GM23248 (cell line): ENCODE results near the gene MINDY3. TPM values are rescaled to one million over a fixed set of nuclear protein-coding genes. Genes with fewer than 3 reads are reported as not detected.

Experiments used
- DNase-seq: peaks from one replicate; pipeline ENCODE4 v3.0.0-alpha.2; 2015
- H2AFZ ChIP-seq: fragments of 200-600 bp; sonication (generic); 2 replicates; pipeline ENCODE4 v1.6.1; 2016; ENCODE audit warnings: antibody characterized with exemption
- H3F3A ChIP-seq: fragments of 200-600 bp; sonication (generic); 2 replicates; pipeline ENCODE4 v1.6.1; 2016; ENCODE audit warnings: mild to moderate bottlenecking, antibody characterized with exemption, mixed run types; ENCODE audit not compliant: insufficient read depth
- H3K27ac ChIP-seq: fragments of 200-600 bp; sonication (generic); 2 replicates; pipeline ENCODE4 v1.5.1; 2016; ENCODE audit warnings: mild to moderate bottlenecking
- H3K27me3 ChIP-seq: fragments of 200-600 bp; sonication (generic); replicated peaks from 2 replicates; pipeline ENCODE4 v1.6.1; 2016; ENCODE audit warnings: mild to moderate bottlenecking; ENCODE audit not compliant: insufficient read depth
- H3K36me3 ChIP-seq: fragments of 200-600 bp; sonication (generic); 2 replicates; pipeline ENCODE4 v1.6.1; 2016; ENCODE audit warnings: low read depth, mild to moderate bottlenecking
- H3K4me1 ChIP-seq: fragments of 200-600 bp; sonication (generic); 2 replicates; pipeline ENCODE4 v1.6.1; 2016; ENCODE audit warnings: mild to moderate bottlenecking; ENCODE audit not compliant: insufficient read depth
- H3K4me2 ChIP-seq: fragments of 200-600 bp; sonication (generic); one replicate; pipeline ENCODE4 v1.6.1; 2016; ENCODE audit warnings: mild to moderate bottlenecking; ENCODE audit not compliant: unreplicated experiment
- H3K4me3 ChIP-seq: fragments of 200-600 bp; sonication (generic); 2 replicates; pipeline ENCODE4 v1.5.1; 2016; ENCODE audit warnings: mild to moderate bottlenecking
- H3K79me2 ChIP-seq: fragments of 200-600 bp; sonication (generic); 2 replicates; pipeline ENCODE4 v1.6.1; 2016; ENCODE audit warnings: mild to moderate bottlenecking; ENCODE audit not compliant: insufficient read depth
- H3K9ac ChIP-seq: fragments of 200-600 bp; sonication (generic); 2 replicates; pipeline ENCODE4 v1.6.1; 2016; ENCODE audit warnings: mild to moderate bottlenecking
- H3K9me2 ChIP-seq: fragments of 200-600 bp; sonication (generic); 2 replicates; pipeline ENCODE4 v1.6.1; 2016; ENCODE audit warnings: mixed run types, mild to moderate bottlenecking, moderate library complexity; ENCODE audit not compliant: insufficient read depth
- H3K9me3 ChIP-seq: fragments of 200-600 bp; sonication (generic); one replicate; pipeline ENCODE4 v1.6.1; 2017; ENCODE audit warnings: low read depth
- H4K20me1 ChIP-seq: fragments of 200-600 bp; sonication (generic); 2 replicates; pipeline ENCODE4 v1.6.0; 2016; ENCODE audit not compliant: insufficient read depth
- EZH2 ChIP-seq: fragments of 200-600 bp; sonication (generic); IDR thresholded peaks from 2 replicates; pipeline ENCODE4 v1.6.1; 2018; ENCODE audit warnings: antibody characterized with exemption, mild to moderate bottlenecking; ENCODE audit not compliant: insufficient read depth, poor library complexity, severe bottlenecking
- EZH2phosphoT487 ChIP-seq: fragments of 200-600 bp; sonication (generic); IDR thresholded peaks from 2 replicates; pipeline ENCODE4 v1.6.1; 2018; ENCODE audit warnings: antibody characterized with exemption, moderate library complexity, mild to moderate bottlenecking, low read depth; ENCODE audit not compliant: insufficient read depth
- WGBS, 2 experiments: methylation state at CpG; one replicate each; pipeline ENCODE4 v1.1.6; 2015 to 2017; ENCODE audit warnings: low lambda C conversion rate in 2 of 2, low coverage in 1 of 2; ENCODE audit errors: missing lambda C conversion rate in 2 of 2; 5-methylcytosine and 5-hydroxymethylcytosine counted together
- in situ Hi-C: fragments of 300-500 bp; cut with MboI; formaldehyde crosslinking; loops from 2 replicates; pipeline ENCODE4 v1.15.0; 2020
- polyA plus RNA-seq: library from polyadenylated mRNA; unstranded; fragments of >200 nt; fragmentation: Nextera tagmentation; extraction: Ambion mirVana; gene quantifications from 2 replicates; pipeline ENCODE4 v1.2.1, GENCODE V29; 2016
- total RNA-seq: library from RNA; depleted of rRNA; stranded (reverse); fragments of >200 nt; shearing (Covaris generic); gene quantifications from 2 replicates; pipeline ENCODE4 v1.2.3, GENCODE V29; 2014; rRNA removed

Gene MINDY3
- total and polyA plus RNA-seq, 2 experiments from 2014 or later = 37.2 to 43.1 TPM

GRCh38 chr10:15730341-15730740, 130.0 kb downstream of the MINDY3 start:
- H3K79me2 ChIP-seq = no peaks in the 10 kb centered on the region
- H3K27me3 ChIP-seq = no peaks in the 10 kb centered on the region
- H3K4me1 ChIP-seq = no peaks in the 10 kb centered on the region
- no peak overlapping the region for H3K4me3 ChIP-seq
- H3K36me3 ChIP-seq = no peaks in the 10 kb centered on the region
- no peak overlapping the region for H3K9ac ChIP-seq
- no peak overlapping the region for H3K4me2 ChIP-seq
- H3K9me2 ChIP-seq = no peaks in the 10 kb centered on the region
- TF ChIP-seq EZH2phosphoT487 = no peak
- no peak for TF ChIP-seq EZH2
- H3K27ac ChIP-seq = no peak overlapping the region
- no peaks in the 10 kb centered on the region for H4K20me1 ChIP-seq
- 88% methylated on average over 2 of the region's 2 CpGs for WGBS, 2 experiments
- no peaks in the 10 kb centered on the region for H3F3A ChIP-seq
- no peak overlapping the region for H2AFZ ChIP-seq
- in situ Hi-C loops = no loop called here
- DNase-seq = no peak
- no peaks in the 10 kb centered on the region for H3K9me3 ChIP-seq

- Histone ChIP-seq H3F3A (no peaks in the 10 kb centered on the region), H3K4me3 (no peak overlapping the region), H3K9me3 (no peaks in the 10 kb centered on the region), H3K9ac (no peak overlapping the region), H3K4me2 (no peak overlapping the region), H3K9me2 (no peaks in the 10 kb centered on the region), H3K4me1 (no peaks in the 10 kb centered on the region), H3K36me3 (no peaks in the 10 kb centered on the region), H2AFZ (no peak overlapping the region), H3K27ac (no peak overlapping the region), H3K79me2 (no peaks in the 10 kb centered on the region), H3K27me3 (no peaks in the 10 kb centered on the region), H4K20me1 (no peaks in the 10 kb centered on the region)
- DNase-seq = no peak
- in situ Hi-C loops = no loop called here
- 82 to 83% methylated on average over 7 of the region's 7 CpGs for WGBS, 2 experiments
- TF ChIP-seq EZH2phosphoT487 (no peak), EZH2 (no peak)
Observed at GRCh38 chr10:15729890-15730289, 130.4 kb downstream of the MINDY3 start.

Other genes starting within 250 kb of the MINDY3 start
- 0.32 TPM in 1 of 2 replicates, not detected in the other for gene ITGA8, start 140.6 kb downstream of the MINDY3 start, total RNA-seq
- 0.23 TPM in 1 of 2 replicates, not detected in the other for gene ITGA8, start 140.6 kb downstream of the MINDY3 start, polyA plus RNA-seq